Thyroid gland (tissue), 4 donors: ENCODE data around the gene OFD1.

Experiments
- POLR2A ChIP-seq, 2 donors: fragments of 450-650 bp; IDR thresholded peaks; one replicate each; pipeline ENCODE4 v1.6.1; 2017; ENCODE audit warnings: antibody characterized with exemption in 2 of 2, mild to moderate bottlenecking in 2 of 2, moderate library complexity in 1 of 2
- TF ChIP-seq, protein P1 (sequence below), 6 experiments: fragments of 200-600 bp in 3 of 6; fragments of 450-650 bp in 3 of 6; sonication (generic) in 3 of 6; IDR thresholded peaks; one replicate each; pipeline ENCODE4 v1.5.1; 2016 to 2019; ENCODE audit warnings: antibody characterized with exemption in 6 of 6, mild to moderate bottlenecking in 2 of 6, inconsistent platforms in 1 of 6, moderate library complexity in 1 of 6

- TF ChIP-seq, protein P1, sequence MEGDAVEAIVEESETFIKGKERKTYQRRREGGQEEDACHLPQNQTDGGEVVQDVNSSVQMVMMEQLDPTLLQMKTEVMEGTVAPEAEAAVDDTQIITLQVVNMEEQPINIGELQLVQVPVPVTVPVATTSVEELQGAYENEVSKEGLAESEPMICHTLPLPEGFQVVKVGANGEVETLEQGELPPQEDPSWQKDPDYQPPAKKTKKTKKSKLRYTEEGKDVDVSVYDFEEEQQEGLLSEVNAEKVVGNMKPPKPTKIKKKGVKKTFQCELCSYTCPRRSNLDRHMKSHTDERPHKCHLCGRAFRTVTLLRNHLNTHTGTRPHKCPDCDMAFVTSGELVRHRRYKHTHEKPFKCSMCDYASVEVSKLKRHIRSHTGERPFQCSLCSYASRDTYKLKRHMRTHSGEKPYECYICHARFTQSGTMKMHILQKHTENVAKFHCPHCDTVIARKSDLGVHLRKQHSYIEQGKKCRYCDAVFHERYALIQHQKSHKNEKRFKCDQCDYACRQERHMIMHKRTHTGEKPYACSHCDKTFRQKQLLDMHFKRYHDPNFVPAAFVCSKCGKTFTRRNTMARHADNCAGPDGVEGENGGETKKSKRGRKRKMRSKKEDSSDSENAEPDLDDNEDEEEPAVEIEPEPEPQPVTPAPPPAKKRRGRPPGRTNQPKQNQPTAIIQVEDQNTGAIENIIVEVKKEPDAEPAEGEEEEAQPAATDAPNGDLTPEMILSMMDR (IDR thresholded peaks at IDR 0.05) = no peak
- no peak for TF ChIP-seq POLR2A (IDR thresholded peaks at IDR 0.05)
These were observed 51.5 kb downstream of the OFD1 start for GRCh38 chrX:13786048-13786447.
